Fibroblast of skin of abdomen (primary cell): ENCODE data around the gene B3GNT8.
"Not testable (repeated sequence)": the region's sequence is repeated elsewhere in the genome, so short reads cannot be mapped to it uniquely, and the experiment has no call there.

Experiments used
- DNase-seq: peaks from one replicate; pipeline ENCODE4 v3.0.0-alpha.2; 2013

Gene B3GNT8

DNA sequence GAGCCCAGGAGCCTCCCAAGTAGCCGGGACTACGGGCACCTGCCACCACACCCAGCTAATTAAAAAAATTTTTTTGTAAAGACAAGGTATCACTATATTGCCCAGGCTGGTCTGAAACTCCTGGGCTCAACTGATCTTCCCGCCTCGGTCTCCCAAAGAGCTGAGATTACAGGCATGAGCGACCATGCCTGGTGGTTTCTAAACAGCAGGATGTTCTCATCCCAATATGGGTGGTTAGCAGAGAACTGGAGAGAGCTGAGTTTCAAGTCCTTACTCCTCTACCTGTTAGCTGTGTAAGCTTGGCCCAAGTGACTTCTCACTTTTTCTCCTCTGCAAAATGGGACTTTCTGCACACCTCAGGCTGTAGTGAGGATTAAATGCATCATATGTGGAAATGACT, 42.8 kb downstream of the B3GNT8 start:
- DNase-seq, result no peak

DNA sequence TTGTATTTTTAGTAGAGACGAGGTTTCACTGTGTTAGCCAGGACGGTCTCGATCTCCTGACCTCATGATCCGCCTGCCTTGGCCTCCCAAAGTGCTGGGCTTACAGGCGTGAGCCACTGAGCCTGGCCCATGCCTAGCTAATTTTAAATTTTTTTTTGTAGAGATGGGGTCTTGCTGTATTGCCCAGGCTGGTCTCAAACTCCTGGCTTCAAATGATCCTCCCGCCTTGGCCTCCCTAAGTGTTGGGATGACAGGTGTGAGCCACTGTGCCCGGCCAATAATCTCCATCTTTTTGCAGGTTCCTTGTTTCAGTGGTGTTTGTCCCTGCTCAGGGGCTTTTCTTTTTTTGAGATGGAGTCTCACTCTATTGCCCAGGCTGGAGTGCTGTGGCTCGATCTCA, 45.6 kb downstream of the B3GNT8 start:
- not testable (repeated sequence) for DNase-seq

DNA sequence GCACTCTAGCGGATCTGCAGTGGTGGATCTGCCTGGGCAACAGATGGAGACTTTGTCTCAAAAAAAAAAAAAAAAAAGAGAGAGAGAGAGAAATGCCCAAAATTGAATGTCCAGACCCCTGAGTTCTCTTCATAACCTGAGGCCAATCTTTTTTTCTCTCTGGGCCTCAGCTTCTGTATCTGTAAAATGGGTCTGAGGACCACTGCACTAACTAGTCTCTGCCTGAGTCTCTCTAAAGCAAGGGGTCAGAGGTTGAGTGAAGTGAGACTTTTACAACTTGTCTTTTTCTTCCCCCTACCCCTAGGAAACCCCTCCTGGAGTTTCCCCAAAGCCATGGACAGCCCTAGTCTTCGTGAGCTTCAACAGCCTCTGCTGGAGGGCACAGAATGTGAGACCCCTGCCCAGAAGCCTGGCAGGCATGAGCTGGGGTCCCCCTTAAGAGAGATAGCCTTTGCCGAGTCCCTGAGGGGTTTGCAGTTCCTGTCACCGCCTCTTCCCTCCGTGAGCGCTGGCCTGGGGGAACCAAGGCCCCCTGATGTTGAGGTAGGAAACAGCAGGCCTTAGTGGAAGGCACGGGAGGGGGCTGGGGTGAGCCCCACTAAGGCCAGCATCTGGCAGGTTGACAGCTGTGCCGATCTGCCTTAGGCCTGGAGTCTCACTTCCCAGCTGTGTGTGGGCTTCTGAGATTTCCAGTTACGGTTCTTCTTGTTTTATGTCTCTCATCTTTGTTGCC, 49.0 kb downstream of the B3GNT8 start:
- DNase-seq, result no peak

DNA sequence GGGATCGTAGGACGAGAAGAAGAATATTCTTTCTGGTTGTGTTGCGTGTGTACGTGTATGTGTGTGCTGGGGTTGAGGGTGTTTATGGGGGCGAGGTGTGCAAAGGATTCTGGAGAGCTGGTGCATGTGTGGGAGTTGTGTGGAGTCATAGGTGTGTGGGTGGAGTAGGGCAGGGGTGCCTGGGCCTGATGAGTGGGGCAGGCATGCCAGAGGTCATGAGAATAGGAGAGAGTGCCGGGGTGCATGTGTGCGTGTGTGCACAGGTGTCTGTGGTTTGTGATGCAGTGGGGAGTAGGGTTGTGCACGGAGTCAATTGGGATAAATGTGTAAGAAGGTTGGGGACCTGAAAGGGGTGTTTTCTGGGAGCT, 50.2 kb downstream of the B3GNT8 start:
- DNase-seq, result no peak

- no peak for DNase-seq
Observed at GRCh38 chr19:41376241-41376997, 50.8 kb downstream of the B3GNT8 start, which contains the start of gene TMEM91. TMEM91 (plus strand) TSS chr19:41376533; CDS start chr19:41378310, 1,777 bp downstream.
